IPS-20b (cell line): Measurements from ENCODE around the gene STAM2.
"Not testable (repeated sequence)": the region's sequence is repeated elsewhere in the genome, so short reads cannot be mapped to it uniquely, and the experiment has no call there.

Experiments used
- H3K27ac ChIP-seq: one replicate; pipeline ENCODE4 v1.5.1; 2013; ENCODE audit warnings: low read length
- H3K27me3 ChIP-seq: 2 replicates; pipeline ENCODE4 v1.6.1; 2013; ENCODE audit warnings: mild to moderate bottlenecking, low read length, inconsistent platforms; ENCODE audit not compliant: insufficient read depth
- H3K36me3 ChIP-seq: 2 replicates; pipeline ENCODE4 v1.6.1; 2013; ENCODE audit warnings: low read depth, mild to moderate bottlenecking, inconsistent platforms, low read length, moderate library complexity; ENCODE audit not compliant: insufficient read depth
- H3K4me1 ChIP-seq: 2 replicates; pipeline ENCODE4 v1.6.1; 2013; ENCODE audit warnings: mild to moderate bottlenecking, control low read depth, inconsistent platforms, low read length, moderate library complexity; ENCODE audit not compliant: insufficient read depth
- H3K4me3 ChIP-seq: 2 replicates; pipeline ENCODE4 v1.5.1; 2013; ENCODE audit warnings: mild to moderate bottlenecking, low read length, inconsistent platforms
- H3K9ac ChIP-seq: 2 replicates; pipeline ENCODE4 v1.6.1; 2013; ENCODE audit warnings: low read depth, mild to moderate bottlenecking, inconsistent platforms, low read length, moderate library complexity
- H3K9me3 ChIP-seq: 2 replicates; pipeline ENCODE4 v1.6.1; 2013; ENCODE audit warnings: mild to moderate bottlenecking, low read depth, low read length, inconsistent platforms; ENCODE audit not compliant: insufficient read depth

STAM2 gene

DNA sequence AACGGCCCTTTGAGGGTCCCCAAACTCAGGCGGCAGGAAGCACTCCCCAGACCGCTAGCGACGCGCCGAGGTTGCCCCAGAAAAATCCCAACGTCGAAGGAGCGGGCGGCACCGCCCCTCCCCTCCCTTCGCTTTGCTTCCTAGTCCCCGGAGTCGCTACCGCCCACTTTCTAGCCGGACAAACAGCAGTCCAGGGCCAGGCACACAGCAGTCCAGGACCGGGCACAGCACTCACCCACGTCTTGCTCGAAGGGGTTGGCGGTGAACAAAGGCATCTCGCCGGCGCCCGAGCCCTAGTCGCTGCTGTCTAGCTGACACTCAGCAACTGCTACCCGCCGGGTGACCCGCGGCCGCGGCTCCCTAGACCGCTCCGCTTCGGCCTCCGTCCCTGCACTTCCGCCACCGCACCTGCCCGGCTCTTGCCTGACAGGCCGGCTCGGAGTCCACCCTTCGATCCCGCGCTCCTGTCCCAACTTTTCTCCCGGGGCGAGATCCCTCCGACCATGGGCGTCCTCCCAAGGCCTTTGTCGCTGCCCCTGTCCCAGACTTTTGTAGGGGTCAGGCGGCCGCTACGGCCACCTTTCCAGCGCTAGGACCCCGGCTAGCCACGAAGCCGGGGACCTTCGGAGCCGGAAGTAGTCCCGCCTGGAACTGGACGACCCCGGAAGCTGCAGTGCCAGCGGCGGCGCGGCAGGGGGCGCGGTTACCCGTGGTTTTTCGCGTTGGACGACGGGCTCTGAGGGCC lies at the start of gene STAM2:
Gene STAM2 (minus strand): TSS at position 396 of the 745 bp plus-strand sequence. CDS start 121 bp downstream, at position 275.
- Histone ChIP-seq H3K36me3 (no peaks in the 10 kb centered on the region), H3K27ac (peak within 1 kb of the TSS; percentile 83), H3K27me3 (peaks cover 7% of the 10 kb centered on the region; the same call in 1 of the 2 replicates), H3K9me3 (0 out of 2 replicates have a peak, but pooled peaks cover 7% of the 10 kb centered on the region), H3K9ac (peak within 1 kb of the TSS; percentile 85), H3K4me1 (no peaks in the 10 kb centered on the region), H3K4me3 (peak within 1 kb of the TSS; percentile 93)

- Histone ChIP-seq H3K9ac (no peak overlapping the region), H3K4me3 (no peak overlapping the region), H3K27ac (no peak overlapping the region), H3K4me1 (no peaks in the 10 kb centered on the region), H3K36me3 (no peaks in the 10 kb centered on the region), H3K9me3 (no peaks in the 10 kb centered on the region), H3K27me3 (no peaks in the 10 kb centered on the region)
Measured at GRCh38 chr2:152223977-152224376, 48.4 kb upstream of the STAM2 start.

GRCh38 chr2:152222975-152223637 lies 47.5 kb upstream of the STAM2 start:
- Histone ChIP-seq H3K27me3 (no peaks in the 10 kb centered on the region), H3K9me3 (no peaks in the 10 kb centered on the region), H3K4me3 (no peak overlapping the region), H3K27ac (no peak overlapping the region), H3K4me1 (no peaks in the 10 kb centered on the region), H3K9ac (no peak overlapping the region), H3K36me3 (no peaks in the 10 kb centered on the region)

DNA sequence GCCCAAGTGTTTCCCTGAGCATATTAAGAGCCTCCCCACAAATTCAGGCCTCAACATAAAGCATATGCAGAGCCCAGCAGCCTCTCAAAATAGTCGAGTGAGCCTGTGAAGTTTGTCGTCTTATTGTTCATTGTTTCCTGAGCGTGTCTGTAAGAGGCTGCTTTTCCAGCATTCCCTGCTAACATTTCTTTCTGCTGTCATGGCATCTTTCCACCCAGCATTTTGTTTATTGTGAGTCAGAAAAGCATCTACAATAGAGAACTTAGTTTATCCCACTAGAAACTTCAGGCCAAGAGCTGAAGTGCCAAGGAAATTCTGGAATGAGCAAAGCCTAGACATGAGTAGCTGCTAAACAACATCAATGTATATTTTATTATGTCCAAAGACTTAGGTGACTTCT lies 46.3 kb upstream of the STAM2 start:
- Histone ChIP-seq H3K27ac (no peak overlapping the region), H3K4me3 (no peak overlapping the region), H3K9me3 (no peaks in the 10 kb centered on the region), H3K36me3 (no peaks in the 10 kb centered on the region), H3K4me1 (no peaks in the 10 kb centered on the region), H3K27me3 (no peaks in the 10 kb centered on the region), H3K9ac (no peak overlapping the region)

DNA sequence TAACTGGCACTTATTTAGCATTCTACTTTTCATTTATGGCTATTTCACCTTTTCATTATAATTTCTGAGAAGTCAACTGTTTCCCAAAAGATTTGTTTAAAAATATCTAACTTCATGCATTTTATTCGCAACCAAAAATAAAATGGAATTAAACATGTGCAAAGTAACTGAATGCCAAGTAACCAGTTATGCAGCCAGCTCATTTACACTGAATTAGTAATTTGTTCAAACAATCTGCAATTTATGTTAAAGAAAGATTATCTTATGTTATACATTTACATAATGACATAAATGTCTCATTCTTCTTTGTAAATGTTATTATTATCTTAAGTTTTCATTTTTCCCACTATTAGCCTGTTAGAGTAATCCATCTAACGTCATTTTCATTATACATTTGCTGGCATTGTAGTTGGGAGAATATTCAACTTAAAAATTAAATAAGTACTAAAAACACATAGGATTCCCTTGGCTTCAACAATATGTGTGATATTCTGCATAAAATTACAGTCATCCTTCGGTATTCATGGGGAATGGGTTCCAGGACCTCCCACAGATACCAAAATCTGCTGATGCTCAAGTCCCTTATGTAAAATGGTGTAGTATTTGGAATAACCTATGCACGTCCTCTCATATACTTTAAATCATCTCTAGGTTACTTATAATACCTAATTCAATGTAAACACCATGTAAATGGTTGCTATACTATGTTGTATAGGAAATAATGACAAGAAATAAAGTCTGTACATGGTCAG lies 43.7 kb upstream of the STAM2 start:
- H3K9me3 ChIP-seq: no peaks in the 10 kb centered on the region
- no peak overlapping the region for H3K27ac ChIP-seq
- no peaks in the 10 kb centered on the region for H3K4me1 ChIP-seq
- H3K27me3 ChIP-seq: no peaks in the 10 kb centered on the region
- H3K9ac ChIP-seq: no peak overlapping the region
- no peaks in the 10 kb centered on the region for H3K36me3 ChIP-seq
- no peak overlapping the region for H3K4me3 ChIP-seq

DNA sequence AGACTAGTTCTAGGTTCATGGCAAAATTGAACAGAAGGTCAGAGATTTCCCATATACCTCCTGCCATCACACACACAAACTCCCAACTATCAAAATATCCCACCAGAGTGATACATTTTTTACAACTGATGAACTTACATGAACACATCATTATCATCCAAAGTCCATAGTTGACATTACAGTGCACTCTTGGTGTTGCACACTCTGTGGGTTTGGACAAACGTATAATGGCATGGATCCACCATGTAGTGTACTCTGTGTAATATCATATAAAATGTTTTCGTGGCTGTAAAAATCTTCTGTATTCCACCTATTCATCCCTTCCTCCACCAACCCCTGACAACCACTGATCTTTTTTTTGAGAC lies 25.9 kb upstream of the STAM2 start:
- no peaks in the 10 kb centered on the region; the same call in 1 of the 2 replicates for H3K4me1 ChIP-seq
- H3K27me3 ChIP-seq: no peaks in the 10 kb centered on the region
- no peaks in the 10 kb centered on the region for H3K9me3 ChIP-seq
- no peaks in the 10 kb centered on the region for H3K36me3 ChIP-seq
- H3K27ac ChIP-seq: no peak overlapping the region
- H3K9ac ChIP-seq: no peak overlapping the region
- no peak overlapping the region for H3K4me3 ChIP-seq

GRCh38 chr2:152200565-152201465 lies 25.3 kb upstream of the STAM2 start:
- H3K9me3 ChIP-seq: no peaks in the 10 kb centered on the region
- no peak overlapping the region for H3K4me3 ChIP-seq
- no peak overlapping the region for H3K9ac ChIP-seq
- H3K4me1 ChIP-seq: no peaks in the 10 kb centered on the region; the same call in 1 of the 2 replicates
- no peaks in the 10 kb centered on the region for H3K36me3 ChIP-seq
- H3K27ac ChIP-seq: no peak overlapping the region
- no peaks in the 10 kb centered on the region for H3K27me3 ChIP-seq

DNA sequence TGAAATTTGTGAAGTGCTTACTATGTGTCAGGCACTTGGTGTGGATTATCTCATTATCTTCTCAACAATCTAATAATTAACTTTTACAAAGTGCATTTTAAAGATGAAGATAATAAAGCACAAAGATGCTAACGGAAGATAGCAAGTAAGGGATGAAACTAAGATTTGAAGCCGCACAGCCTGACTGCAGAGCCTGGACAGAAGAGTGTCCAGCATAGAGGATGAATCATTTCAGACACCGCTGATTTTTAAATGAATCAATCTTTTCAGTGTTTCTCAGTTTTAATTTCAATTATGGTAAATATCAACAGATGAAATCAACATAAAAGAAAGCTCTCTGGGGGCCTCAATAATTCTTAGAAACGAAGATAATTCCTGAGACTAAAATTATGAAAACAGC lies 24.5 kb upstream of the STAM2 start:
- no peak overlapping the region for H3K9ac ChIP-seq
- no peaks in the 10 kb centered on the region for H3K9me3 ChIP-seq
- no peak overlapping the region for H3K4me3 ChIP-seq
- no peaks in the 10 kb centered on the region for H3K36me3 ChIP-seq
- no peaks in the 10 kb centered on the region; the same call in 1 of the 2 replicates for H3K4me1 ChIP-seq
- no peak overlapping the region for H3K27ac ChIP-seq
- no peaks in the 10 kb centered on the region for H3K27me3 ChIP-seq

- Histone ChIP-seq H3K4me1 (no peaks in the 10 kb centered on the region; the same call in 1 of the 2 replicates), H3K36me3 (no peaks in the 10 kb centered on the region), H3K9me3 (no peaks in the 10 kb centered on the region), H3K27ac (no peak overlapping the region), H3K4me3 (no peak overlapping the region), H3K9ac (no peak overlapping the region), H3K27me3 (no peaks in the 10 kb centered on the region)
Measured at GRCh38 chr2:152198499-152198898, 22.9 kb upstream of the STAM2 start.

- H3K36me3 ChIP-seq, H3K27ac ChIP-seq, H3K27me3 ChIP-seq, H3K4me1 ChIP-seq, H3K9ac ChIP-seq, H3K9me3 ChIP-seq, H3K4me3 ChIP-seq: not testable (repeated sequence)
Measured at GRCh38 chr2:152197508-152198284, 22.1 kb upstream of the STAM2 start.
